IMR-90 (cell line): Measurements from ENCODE around the gene SCAF1. TPM values are rescaled to one million over a fixed set of nuclear protein-coding genes. Genes with fewer than 3 reads are reported as not detected.
A peak's percentile ranks its signal among the peaks of the same experiment; 100 is the strongest.

Experiments used
- ATAC-seq: fragments of 200-7000 bp; cut with Tn5 transposase; 2 replicates; pipeline ENCODE4 v1.9.1; 2020; ENCODE audit warnings: low read depth, mild to moderate bottlenecking, moderate library complexity
- BruUV-seq: library from RNA; stranded (reverse); fragments of 400-500 nt; replicated peaks from 2 replicates; lab custom pipeline; 2021; lab: Mats Ljungman, UMichigan
- CTCF ChIA-PET: fragments of 300-600 bp; formaldehyde crosslinking; extraction: SDS; loops from one replicate; lab custom pipeline; 2021; ENCODE audit warnings: antibody characterized with exemption; lab: Yijun Ruan, JAX
- POLR2A ChIA-PET: fragments of 300-600 bp; sonication (Branson Sonifier 250); formaldehyde crosslinking; loops from one replicate; lab custom pipeline; 2022; ENCODE audit warnings: antibody characterized with exemption; ENCODE audit not compliant: unreplicated experiment; lab: Charles Lee
- DNase-seq: peaks from one replicate; pipeline ENCODE4 v3.0.0; 2013
- H2AFZ ChIP-seq: replicated peaks from 2 replicates; pipeline ENCODE3; 2013; ENCODE audit warnings: low read length, mild to moderate bottlenecking; ENCODE audit not compliant: poor library complexity
- H2AK5ac ChIP-seq: 2 replicates; pipeline ENCODE4 v1.6.1; 2013; ENCODE audit warnings: low read depth, low read length, inconsistent platforms
- H2AK9ac ChIP-seq: replicated peaks from 2 replicates; pipeline ENCODE3; 2013; ENCODE audit warnings: mild to moderate bottlenecking, low read depth, low read length, moderate library complexity; ENCODE audit not compliant: poor library complexity
- H2BK120ac ChIP-seq: 2 replicates; pipeline ENCODE4 v1.6.1; 2013; ENCODE audit warnings: low read depth, low read length, inconsistent platforms
- H2BK15ac ChIP-seq: 3 replicates; pipeline ENCODE4 v1.6.1; 2013; ENCODE audit warnings: low read depth, low read length, inconsistent platforms
- H2BK20ac ChIP-seq: 2 replicates; pipeline ENCODE4 v1.6.1; 2013; ENCODE audit warnings: low read depth, mild to moderate bottlenecking, inconsistent platforms, low read length, moderate library complexity
- H2BK5ac ChIP-seq: 2 replicates; pipeline ENCODE4 v1.6.1; 2013; ENCODE audit warnings: mild to moderate bottlenecking, low read depth, low read length, inconsistent platforms; ENCODE audit not compliant: poor library complexity, severe bottlenecking
- H3K14ac ChIP-seq: replicated peaks from 2 replicates; pipeline ENCODE4 v1.6.1; 2013; ENCODE audit warnings: low read depth, low read length, inconsistent platforms
- H3K18ac ChIP-seq: 2 replicates; pipeline ENCODE4 v1.6.1; 2013; ENCODE audit warnings: low read depth, low read length, control low read depth
- H3K23ac ChIP-seq: 2 replicates; pipeline ENCODE4 v1.6.1; 2013; ENCODE audit warnings: low read depth, low read length, inconsistent platforms
- H3K27ac ChIP-seq: 2 replicates; pipeline ENCODE4 v1.5.1; 2013; ENCODE audit warnings: mild to moderate bottlenecking, control low read depth, low read length; ENCODE audit not compliant: insufficient read depth
- H3K27me3 ChIP-seq: 2 replicates; pipeline ENCODE4 v1.6.1; 2013; ENCODE audit warnings: low read length; ENCODE audit not compliant: control insufficient read depth, insufficient read depth
- H3K36me3 ChIP-seq: 2 replicates; pipeline ENCODE4 v1.6.1; 2013; ENCODE audit warnings: low read length, mixed read lengths; ENCODE audit not compliant: control insufficient read depth, insufficient read depth
- H3K4ac ChIP-seq: 2 replicates; pipeline ENCODE4 v1.6.1; 2013; ENCODE audit warnings: low read depth, low read length, inconsistent platforms
- H3K4me1 ChIP-seq: 2 replicates; pipeline ENCODE4 v1.6.1; 2013; ENCODE audit warnings: low read length, mixed read lengths; ENCODE audit not compliant: control insufficient read depth, insufficient read depth
- H3K4me2 ChIP-seq: 2 replicates; pipeline ENCODE4 v1.6.1; 2013; ENCODE audit warnings: low read depth, mild to moderate bottlenecking, control low read depth, low read length, moderate library complexity
- H3K4me3 ChIP-seq: 2 replicates; pipeline ENCODE4 v1.5.1; 2013; ENCODE audit warnings: low read depth, mild to moderate bottlenecking, control low read depth, low read length, moderate library complexity; ENCODE audit not compliant: insufficient read depth
- H3K56ac ChIP-seq: 2 replicates; pipeline ENCODE4 v1.6.1; 2013; ENCODE audit warnings: low read length, inconsistent platforms; ENCODE audit not compliant: insufficient read depth; ENCODE audit errors: extremely low read depth
- H3K79me1 ChIP-seq, 2 experiments: 2 replicates each; pipeline ENCODE4 v1.6.1; 2013; ENCODE audit warnings: low read length in 2 of 2, inconsistent platforms in 1 of 2, low read depth in 1 of 2
- H3K9ac ChIP-seq: 2 replicates; pipeline ENCODE4 v1.6.1; 2013; ENCODE audit warnings: low read depth, low read length, control low read depth
- H3K9me1 ChIP-seq: 2 replicates; pipeline ENCODE4 v1.6.1; 2013; ENCODE audit warnings: low read length, inconsistent platforms; ENCODE audit not compliant: insufficient read depth
- H3K9me3 ChIP-seq: 2 replicates; pipeline ENCODE4 v1.6.1; 2013; ENCODE audit warnings: low read length; ENCODE audit not compliant: control insufficient read depth, insufficient read depth
- H4K20me1 ChIP-seq: 2 replicates; pipeline ENCODE4 v1.6.1; 2013; ENCODE audit warnings: low read length, inconsistent platforms; ENCODE audit not compliant: insufficient read depth
- H4K5ac ChIP-seq: 2 replicates; pipeline ENCODE4 v1.6.1; 2013; ENCODE audit warnings: mild to moderate bottlenecking, low read depth, low read length, control low read depth
- H4K8ac ChIP-seq, 2 experiments: 2 replicates each; pipeline ENCODE4 v1.6.1; 2013; ENCODE audit warnings: low read depth in 2 of 2, low read length in 2 of 2, control low read depth in 1 of 2, inconsistent platforms in 1 of 2
- H4K91ac ChIP-seq: 2 replicates; pipeline ENCODE4 v1.6.1; 2013; ENCODE audit warnings: low read depth, low read length, inconsistent platforms; ENCODE audit not compliant: insufficient read depth
- CTCF ChIP-seq: conservative IDR thresholded peaks from 2 replicates; pipeline ENCODE4 v1.5.1; 2012; ENCODE audit warnings: mild to moderate bottlenecking, low read depth, low read length, improper control_type of control experiment
- USF2 ChIP-seq: fragments of 150-350 bp; IDR thresholded peaks from 2 replicates; pipeline ENCODE4 v1.6.1; 2017; ENCODE audit warnings: mild to moderate bottlenecking, antibody characterized with exemption, low read length, low read depth
- WGBS, 2 experiments: methylation state at CpG; one replicate each; pipeline versions ENCODE4 v1.1.5 to v1.1.7; 2013; ENCODE audit warnings: missing lambda C conversion rate in 2 of 2; ENCODE audit not compliant: insufficient read length in 1 of 2; ENCODE audit errors: extremely low coverage in 2 of 2; 5-methylcytosine and 5-hydroxymethylcytosine counted together
- dilution Hi-C: fragments of 300-500 bp; cut with HindIII; formaldehyde crosslinking; loops from one replicate; pipeline ENCODE4 v1.14.3; 2018; ENCODE audit warnings: low sequenced_read_pairs; ENCODE audit not compliant: unreplicated experiment
- in situ Hi-C: fragments of 300-500 bp; cut with MboI; formaldehyde crosslinking; loops from 3 replicates; pipeline ENCODE4 v1.14.3; 2019; ENCODE audit warnings: low sequenced_read_pairs, inconsistent platforms, mixed read lengths
- intact Hi-C: fragments of 100-400 bp; cut with micrococcal nuclease; formaldehyde crosslinking; loops from 2 replicates; pipeline ENCODE4 v1.10.0; 2022
- polyA plus RNA-seq, 3 experiments: library from polyadenylated mRNA; depleted of rRNA; stranded (reverse); fragments of >200 nt; gene quantifications; 2 replicates each; pipeline ENCODE4 v1.2.3, GENCODE V29; 2012; ENCODE audit warnings: low replicate concordance in 1 of 3
- total RNA-seq: library from RNA; depleted of rRNA; stranded (reverse); fragments of >200 nt; gene quantifications from 2 replicates; pipeline ENCODE4 v1.2.3, GENCODE V29; 2012

The SCAF1 gene
- total and polyA plus RNA-seq, 2 of the 4 experiments (the other 2 are of a cell fraction), result 2.2 to 14.8 TPM

- Histone ChIP-seq H3K56ac (no peak overlapping the region), H4K91ac (no peak overlapping the region), H3K27ac (no peak overlapping the region), H3K9me1 (peaks cover 3% of the 10 kb centered on the region; the same call in 1 of the 2 replicates), H3K4ac (no peak overlapping the region), H3K79me1 (peaks cover 19 to 59% of the 10 kb centered on the region in 2 experiments), H3K27me3 (no peaks in the 10 kb centered on the region), H2BK5ac (no peak overlapping the region), H2BK15ac (no peak overlapping the region), H3K4me2 (no peak overlapping the region), H2AFZ (no peak overlapping the region), H2BK20ac (no peak overlapping the region), H4K8ac (no peak overlapping the region), H3K4me3 (no peak overlapping the region), H4K5ac (no peak overlapping the region), H3K23ac (no peak overlapping the region), H2AK9ac (no peak overlapping the region), H2AK5ac (no peak overlapping the region), H3K4me1 (peaks cover 6% of the 10 kb centered on the region), H3K14ac (no peak overlapping the region), H3K9ac (no peak overlapping the region), H3K18ac (no peak overlapping the region), H3K36me3 (peaks cover 49% of the 10 kb centered on the region), H3K9me3 (no peaks in the 10 kb centered on the region), H4K20me1 (peaks cover 50% of the 10 kb centered on the region), H2BK120ac (no peak overlapping the region)
- DNase-seq (no peak), ATAC-seq (0 out of 2 replicates have a peak, but pooled peaks have one; percentile 12)
- 68% methylated on average over 10 of the region's 35 CpGs; no CpG with 5 or more reads in 1 of the 2 experiments for WGBS, 2 experiments
- dilution Hi-C loops (no loop called here), in situ Hi-C loops (loop anchor here (10.0 kb wide), 1 partner anchor 170 kb away; the partner anchor contains the start of gene PTOV1), intact Hi-C loops (loop anchor here (5.0 kb wide), 1 partner anchor 112 kb away; no protein-coding TSS in a partner anchor)
- TF ChIP-seq CTCF (peak; percentile 28; the same call in 1 of the 2 replicates), USF2 (no peak)
- ChIA-PET POLR2A (no interaction called here), CTCF (no interaction called here)
- no TSS peak for BruUV-seq
These were observed 42.4 kb downstream of the SCAF1 start for GRCh38 chr19:49684251-49684982.
